ENCODE results near the gene KIF18B. TPM values are rescaled to one million over a fixed set of nuclear protein-coding genes. Genes with fewer than 3 reads are reported as not detected.

The KIF18B gene
- total and polyA plus RNA-seq, 2 of the 8 experiments (the other 6 are each of a cell fraction or from before 2014, with no cell fraction given) = 39.0 to 59.4 TPM

- Histone ChIP-seq H3K23me2 (ENCODE audit: low read depth, low read length) (peaks cover 25% of the 10 kb centered on the region; the same call in 1 of the 2 replicates), H2BK20ac (ENCODE audit: low read length) (no peak overlapping the region), H3K36me3 (ENCODE audit: control insufficient read depth in 2 of 4, insufficient read depth in 4 of 4, low read length in 3 of 4) (no peaks in the 10 kb centered on the region), H3K79me1 (ENCODE audit: low read depth, low read length) (no peaks in the 10 kb centered on the region), H4K20me1 (replicated peaks in 1 of 2; ENCODE audit: control insufficient read depth in 1 of 2, insufficient read depth in 2 of 2, low read length in 2 of 2) (peaks cover 1 to 3% of the 10 kb centered on the region in 2 experiments), H3K9me3 (ENCODE audit: insufficient read depth in 2 of 2, low read depth in 1 of 2, low read length in 1 of 2) (no peaks in the 10 kb centered on the region), H4K5ac (ENCODE audit: insufficient read length, low read depth, low read length) (no peak overlapping the region), H2BK15ac (ENCODE audit: low read length) (0 out of 2 replicates have a peak overlapping the region, but pooled peaks have one; percentile 46), H2BK12ac (ENCODE audit: low read depth, low read length) (no peak overlapping the region), H2BK5ac (ENCODE audit: low read depth, low read length) (no peak overlapping the region), H3K4ac (replicated peaks; ENCODE audit: insufficient read length, low read depth, low read length) (no peak overlapping the region), H3K56ac (replicated peaks; ENCODE audit: insufficient read length, low read depth, low read length) (no peak overlapping the region), H3K4me2 (ENCODE audit: insufficient read depth in 1 of 2, low read depth in 2 of 2, low read length in 2 of 2) (peak overlapping the region in 1 of 2 experiments; percentile 91; a peak in 1 of 4 replicates), H3K23ac (ENCODE audit: insufficient read length) (no peak overlapping the region), H2BK120ac (replicated peaks; ENCODE audit: low read depth, low read length) (no peak overlapping the region), H3K27me3 (replicated peaks in 1 of 4; ENCODE audit: control insufficient read depth in 3 of 4, extremely low read depth in 1 of 4, insufficient read depth in 3 of 4, low read length in 3 of 4) (peaks cover 28 to 58% (median 51%) of the 10 kb centered on the region in 4 experiments), H3K4me3 (ENCODE audit: extremely low read depth in 1 of 4, insufficient read depth in 2 of 4, low read depth in 3 of 4, low read length in 4 of 4) (no peak overlapping the region), H3K27ac (ENCODE audit: low read depth, low read length) (no peak overlapping the region), H2AFZ (ENCODE audit: low read length) (no peak overlapping the region), H2AK5ac (ENCODE audit: low read depth, low read length) (no peak overlapping the region), H3K79me2 (ENCODE audit: control insufficient read depth in 1 of 2, insufficient read depth in 2 of 2, low read length in 2 of 2) (no peaks in the 10 kb centered on the region), H3K9ac (replicated peaks in 1 of 4; ENCODE audit: extremely low read depth in 1 of 4, low read depth in 3 of 4, low read length in 3 of 4) (no peak overlapping the region), H3K4me1 (replicated peaks in 1 of 4; ENCODE audit: control insufficient read depth in 3 of 4, insufficient read depth in 4 of 4, low read length in 3 of 4) (peaks cover 0 to 23% (median 12%) of the 10 kb centered on the region in 4 experiments; a peak in 6 of 7 replicates), H3K18ac (ENCODE audit: extremely low read depth, low read length) (no peak overlapping the region), H3K14ac (ENCODE audit: insufficient read length) (no peak overlapping the region), H4K91ac (replicated peaks; ENCODE audit: insufficient read length, low read length) (no peak overlapping the region), H4K8ac (ENCODE audit: extremely low read depth, insufficient read depth, low read length) (no peak overlapping the region)
- 76% methylated on average over 5 of the region's 5 CpGs; no CpG with 5 or more reads in 1 of the 2 experiments for WGBS, 2 experiments (ENCODE audit: extremely low coverage in 1 of 2, insufficient coverage in 1 of 2, insufficient read length in 1 of 2, insufficient replicate concordance in 2 of 2, low coverage in 1 of 2, low lambda C conversion rate in 2 of 2, missing lambda C conversion rate in 1 of 2)
- POLR2A ChIA-PET (ENCODE audit: partially characterized antibody) = interaction anchor here (0.8 to 1.0 kb wide), 3 partner anchors 23 to 53 kb away, joined by 3 read pairs; no protein-coding TSS in a partner anchor
- CTCF ChIA-PET (ENCODE audit: partially characterized antibody) = interaction anchor here (0.5 to 14.5 kb wide), 13 partner anchors 13 to 107 kb away, joined by 3 to 182 read pairs (median 3); no protein-coding TSS in a partner anchor
- no peak for TF ChIP-seq CBX8 (IDR thresholded peaks at IDR 0.05; ENCODE audit: borderline replicate concordance, low read depth, low read length)
- TF ChIP-seq, protein P1, sequence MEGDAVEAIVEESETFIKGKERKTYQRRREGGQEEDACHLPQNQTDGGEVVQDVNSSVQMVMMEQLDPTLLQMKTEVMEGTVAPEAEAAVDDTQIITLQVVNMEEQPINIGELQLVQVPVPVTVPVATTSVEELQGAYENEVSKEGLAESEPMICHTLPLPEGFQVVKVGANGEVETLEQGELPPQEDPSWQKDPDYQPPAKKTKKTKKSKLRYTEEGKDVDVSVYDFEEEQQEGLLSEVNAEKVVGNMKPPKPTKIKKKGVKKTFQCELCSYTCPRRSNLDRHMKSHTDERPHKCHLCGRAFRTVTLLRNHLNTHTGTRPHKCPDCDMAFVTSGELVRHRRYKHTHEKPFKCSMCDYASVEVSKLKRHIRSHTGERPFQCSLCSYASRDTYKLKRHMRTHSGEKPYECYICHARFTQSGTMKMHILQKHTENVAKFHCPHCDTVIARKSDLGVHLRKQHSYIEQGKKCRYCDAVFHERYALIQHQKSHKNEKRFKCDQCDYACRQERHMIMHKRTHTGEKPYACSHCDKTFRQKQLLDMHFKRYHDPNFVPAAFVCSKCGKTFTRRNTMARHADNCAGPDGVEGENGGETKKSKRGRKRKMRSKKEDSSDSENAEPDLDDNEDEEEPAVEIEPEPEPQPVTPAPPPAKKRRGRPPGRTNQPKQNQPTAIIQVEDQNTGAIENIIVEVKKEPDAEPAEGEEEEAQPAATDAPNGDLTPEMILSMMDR (IDR thresholded peaks at IDR 0.05; ENCODE audit: control extremely low read depth in 1 of 3, insufficient read depth in 1 of 3, low read depth in 1 of 3, low read length in 3 of 3) = 0 out of 4 replicates have a peak, but pooled peaks of 1 of the 3 experiments have one; percentile 2
- DNase-seq (ENCODE audit: low read depth in 1 of 2, low spot score in 2 of 2) (no peak), FAIRE-seq (no peak)
These were observed 18.1 kb upstream of the KIF18B start for GRCh38 chr17:44965481-44966234.
